AG08396 (cell line): ENCODE data around the gene FSD1.
A peak's percentile ranks its signal among the peaks of the same experiment; 100 is the strongest.
"Not testable (repeated sequence)": the region's sequence is repeated elsewhere in the genome, so short reads cannot be mapped to it uniquely, and the experiment has no call there.

Experiments used
- DNase-seq: peaks from one replicate; pipeline ENCODE4 v3.0.0; 2012; ENCODE audit warnings: low spot score, mixed read lengths

The FSD1 gene

GRCh38 chr19:4319067-4319718 lies 14.8 kb downstream of the FSD1 start:
- DNase-seq: no peak

- DNase-seq: no peak
Measured at GRCh38 chr19:4320419-4320818, 16.0 kb downstream of the FSD1 start.

DNA sequence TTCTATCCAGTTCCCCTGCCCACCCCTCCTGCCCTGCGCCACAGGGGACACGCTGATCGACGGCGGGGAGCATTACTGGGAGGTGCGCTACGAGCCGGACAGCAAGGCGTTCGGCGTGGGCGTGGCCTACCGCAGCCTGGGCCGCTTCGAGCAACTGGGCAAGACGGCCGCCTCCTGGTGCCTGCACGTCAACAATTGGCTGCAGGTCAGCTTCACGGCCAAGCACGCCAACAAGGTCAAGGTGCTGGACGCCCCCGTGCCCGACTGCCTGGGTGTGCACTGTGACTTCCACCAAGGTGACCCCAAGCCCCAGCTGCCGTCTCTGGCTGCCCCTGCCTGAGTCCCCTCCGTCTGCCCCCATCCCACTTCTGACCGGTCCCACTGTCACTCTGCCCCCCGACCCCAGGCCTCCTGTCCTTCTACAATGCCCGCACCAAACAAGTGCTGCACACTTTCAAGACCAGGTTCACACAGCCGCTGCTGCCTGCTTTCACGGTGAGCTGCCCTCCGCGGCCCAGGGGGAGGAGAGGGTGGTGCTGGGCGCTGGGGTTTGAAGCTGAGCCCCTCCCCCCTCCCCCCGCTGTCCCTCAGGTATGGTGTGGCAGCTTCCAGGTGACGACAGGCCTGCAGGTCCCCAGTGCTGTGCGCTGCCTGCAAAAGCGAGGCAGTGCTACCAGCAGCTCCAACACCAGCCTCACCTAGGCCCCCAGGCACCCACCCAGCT lies 18.7 kb downstream of the FSD1 start:
- DNase-seq: no peak

GRCh38 chr19:4323692-4324091 lies 19.3 kb downstream of the FSD1 start:
- no peak for DNase-seq

DNA sequence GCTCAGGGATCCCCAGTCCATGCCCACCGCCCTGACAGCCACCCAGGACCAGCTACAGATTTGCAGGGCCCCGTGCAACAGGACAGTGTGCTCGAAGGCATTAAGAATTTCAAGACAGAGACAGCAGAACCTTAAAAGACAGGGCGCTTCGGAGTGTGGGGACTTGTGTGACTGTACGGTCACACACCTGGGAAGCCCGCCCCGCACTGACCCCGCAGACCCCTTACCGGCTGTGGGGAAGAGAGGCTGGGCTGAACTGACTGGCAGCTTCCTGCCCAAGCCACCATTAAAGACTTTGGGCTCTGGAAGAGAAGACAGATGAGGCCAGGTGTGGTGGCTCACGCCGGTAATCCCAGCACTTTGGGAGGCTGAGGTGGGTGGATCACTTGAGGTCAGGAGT lies 19.8 kb downstream of the FSD1 start:
- no peak for DNase-seq

- no peak for DNase-seq
Measured at GRCh38 chr19:4326215-4326836, 21.9 kb downstream of the FSD1 start.

DNA sequence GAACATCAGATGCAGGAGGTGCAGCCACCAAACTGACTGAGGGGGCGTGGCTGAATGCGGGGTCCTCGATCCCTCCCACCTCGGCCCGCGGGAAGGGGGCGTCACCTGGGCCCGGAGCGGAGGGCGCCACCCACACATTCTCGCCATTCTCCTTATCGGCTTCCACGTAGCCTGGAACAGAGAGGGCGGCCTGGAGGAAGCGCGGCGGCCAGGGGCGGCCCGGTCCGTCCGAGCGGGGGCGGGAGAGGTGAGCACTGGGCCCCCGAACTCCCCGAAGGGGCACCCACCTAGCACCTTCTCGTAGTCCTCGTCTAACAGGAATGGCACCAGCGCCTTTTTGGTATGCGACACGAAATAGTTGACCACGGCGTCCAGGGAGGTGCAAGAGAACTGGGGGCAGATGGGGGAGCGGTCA lies 22.4 kb downstream of the FSD1 start:
- no peak for DNase-seq

DNA sequence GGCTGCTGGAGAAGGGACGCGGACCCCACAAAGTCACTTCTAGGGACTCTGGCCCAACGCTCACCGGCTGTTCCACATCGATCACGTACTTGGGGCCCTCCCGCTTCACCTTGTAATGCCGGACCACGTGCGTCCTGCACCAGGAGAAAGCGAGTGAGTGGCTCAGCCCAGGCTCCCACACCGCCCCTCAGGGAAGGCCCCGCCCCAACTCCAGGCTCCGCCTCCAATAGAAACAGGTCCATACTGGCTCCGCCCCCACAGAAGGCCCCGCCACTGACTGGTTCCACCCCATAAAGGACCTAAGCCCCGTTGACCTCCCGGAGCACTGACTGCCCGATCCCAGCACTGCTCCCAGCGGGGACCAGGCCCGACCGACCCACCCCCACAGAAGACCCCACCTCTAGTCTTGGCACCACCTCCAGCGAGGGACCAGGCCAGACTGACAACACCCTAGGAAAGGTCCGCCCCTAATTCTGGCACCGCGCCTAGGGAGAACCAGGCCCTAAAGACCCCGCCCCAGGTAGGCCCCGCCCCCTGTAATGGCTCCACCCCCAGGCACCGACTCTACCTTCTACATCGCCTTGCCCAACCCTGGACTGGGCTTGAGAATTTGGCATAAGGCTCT lies 23.0 kb downstream of the FSD1 start:
- DNase-seq: peak; percentile 69

GRCh38 chr19:4327877-4328242 lies 23.5 kb downstream of the FSD1 start:
- no peak for DNase-seq

- peak; percentile 98 for DNase-seq
Measured at GRCh38 chr19:4328243-4328990, 24.0 kb downstream of the FSD1 start.

DNA sequence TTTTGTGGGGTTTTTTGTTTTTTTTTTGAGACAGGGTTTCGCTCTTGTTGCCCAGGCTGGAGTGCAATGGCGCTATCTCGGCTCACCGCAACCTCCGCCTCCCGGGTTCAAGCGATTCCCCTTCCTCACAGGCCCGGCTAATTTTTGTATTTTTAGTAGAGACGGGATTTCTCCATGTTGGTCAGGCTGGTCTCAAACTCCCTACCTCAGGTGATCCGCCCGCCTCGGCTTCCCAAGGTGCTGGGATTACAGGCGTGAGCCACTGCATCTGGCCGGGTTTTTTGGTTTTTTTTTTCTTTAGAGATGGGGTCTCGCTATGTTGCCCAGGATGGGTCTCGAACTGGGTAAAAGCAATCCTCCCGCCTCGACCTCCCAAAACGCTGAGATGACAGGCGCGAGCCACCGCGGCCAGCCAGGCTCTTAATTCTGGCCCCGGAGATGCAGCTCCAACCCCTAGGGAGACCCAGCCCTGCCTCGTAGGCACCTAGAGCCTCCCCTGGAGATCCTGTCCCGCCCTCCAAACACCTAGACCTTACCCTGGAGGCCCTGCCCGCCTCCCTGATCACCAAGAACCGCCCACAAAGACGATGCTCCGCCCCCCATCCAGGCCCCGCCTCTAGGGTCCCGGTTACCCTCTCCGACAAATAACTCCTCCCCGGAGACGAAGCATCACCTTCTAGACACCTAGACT lies 24.7 kb downstream of the FSD1 start:
- DNase-seq: not testable (repeated sequence)

DNA sequence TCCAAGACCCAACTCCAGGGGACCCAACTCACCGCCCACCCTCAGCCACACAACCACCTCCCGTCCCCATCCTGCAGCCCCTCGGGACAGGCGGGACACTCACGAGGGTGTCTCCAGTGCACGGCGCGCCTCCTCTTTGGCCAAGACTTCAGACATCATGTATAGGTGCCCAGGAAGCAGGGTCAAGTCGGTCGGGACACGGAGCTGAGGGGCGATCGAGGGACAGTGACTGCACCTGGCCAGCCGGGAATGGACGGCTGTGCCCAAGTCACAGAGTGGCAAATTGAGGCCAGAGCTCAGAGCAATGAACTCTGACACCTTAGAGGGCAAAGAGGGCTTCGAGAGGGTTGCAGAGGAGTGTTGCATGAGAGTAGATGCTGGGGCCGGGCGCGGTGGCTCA lies 25.5 kb downstream of the FSD1 start:
- DNase-seq: no peak

- no peak for DNase-seq
Measured at GRCh38 chr19:4334929-4335570, 30.7 kb downstream of the FSD1 start.

DNA sequence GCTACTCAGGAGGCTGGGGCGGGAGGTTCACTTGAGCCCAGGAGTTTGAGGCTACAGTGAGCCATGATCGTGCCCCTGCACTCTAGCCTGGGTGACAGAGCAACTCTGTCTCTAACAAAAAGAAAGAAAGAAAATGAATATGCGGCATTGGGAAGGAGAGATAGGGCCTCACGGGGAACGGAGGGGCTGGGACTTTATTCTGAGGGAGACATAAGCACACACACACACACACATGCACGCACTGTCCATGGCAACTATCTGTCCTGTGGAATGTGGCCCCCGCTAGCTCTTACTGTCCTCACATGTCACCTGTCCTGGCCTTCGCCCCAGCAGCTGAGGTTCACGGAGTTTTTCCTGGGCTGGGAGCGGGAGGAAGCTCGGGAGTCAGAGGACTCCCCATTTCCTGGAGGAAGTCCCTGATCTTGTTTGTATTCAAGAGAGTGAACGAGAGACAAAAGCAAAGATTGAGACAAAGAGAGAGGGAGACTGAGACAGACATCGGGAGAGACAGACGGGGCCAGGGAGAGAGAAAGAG lies 33.6 kb downstream of the FSD1 start:
- peak; percentile 7 for DNase-seq

DNA sequence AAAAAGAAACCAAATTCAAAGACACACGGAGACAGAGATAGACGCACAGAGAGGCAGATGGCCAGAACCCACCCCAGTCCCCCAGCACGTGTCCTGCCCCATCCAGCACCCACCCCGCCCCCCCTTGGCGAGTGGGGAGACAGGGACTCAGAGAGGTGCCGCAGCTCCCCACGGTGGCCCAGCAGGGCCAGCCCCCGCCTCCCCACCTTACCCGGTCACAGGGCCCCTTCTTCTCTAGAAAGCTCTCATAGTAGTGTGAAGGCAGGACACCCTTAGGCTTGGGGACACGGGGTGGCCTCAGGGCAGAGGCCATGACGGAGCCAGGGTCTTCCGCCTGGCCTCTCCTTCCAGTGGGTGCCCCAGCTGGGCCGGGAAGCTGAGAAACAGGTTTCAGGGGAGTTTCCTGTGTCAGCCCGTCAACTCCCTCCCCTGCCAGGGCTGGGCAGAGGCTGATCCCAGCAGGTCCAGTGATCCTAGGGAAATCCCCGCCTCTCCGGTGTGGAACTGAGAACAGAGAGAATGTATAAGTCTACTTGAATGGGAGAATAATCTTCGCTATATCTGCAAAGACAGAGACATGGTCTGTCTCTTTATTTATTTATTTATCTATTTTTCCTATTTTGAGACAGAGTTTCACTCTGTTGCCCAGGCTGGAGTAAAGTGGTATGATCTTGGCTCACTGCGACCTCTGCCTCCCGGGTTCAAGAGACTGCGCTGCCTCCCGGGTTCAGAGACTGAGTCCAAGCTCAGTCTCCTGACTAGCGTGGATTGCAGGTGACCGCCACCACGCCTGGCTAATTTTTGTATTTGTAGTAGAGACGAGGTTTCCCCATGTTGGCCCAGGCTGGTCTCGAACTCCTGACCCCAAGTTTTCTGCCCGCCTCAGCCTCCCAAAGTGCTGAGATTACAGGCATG lies 34.3 kb downstream of the FSD1 start, which contains the start of gene STAP2:
STAP2 (minus strand) TSS at position 387 of the 915 bp plus-strand sequence; CDS start at position 313, 74 bp downstream.
- peak; percentile 8 for DNase-seq

DNA sequence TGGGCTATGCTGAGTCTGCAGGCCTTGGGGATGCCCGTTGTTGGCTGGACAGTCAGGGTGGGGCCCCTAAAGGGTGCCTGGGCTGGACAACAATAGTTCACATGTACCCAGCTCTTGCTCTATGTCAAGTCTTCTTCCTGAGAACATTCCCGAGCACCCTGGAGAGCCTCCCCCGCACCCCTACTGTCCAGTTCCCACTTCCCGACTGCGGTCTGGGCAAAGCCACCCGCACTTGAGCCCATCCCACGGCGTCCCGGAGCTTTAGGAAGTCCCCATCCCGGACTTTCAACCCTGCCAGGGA lies 37.9 kb downstream of the FSD1 start:
- DNase-seq: no peak

DNA sequence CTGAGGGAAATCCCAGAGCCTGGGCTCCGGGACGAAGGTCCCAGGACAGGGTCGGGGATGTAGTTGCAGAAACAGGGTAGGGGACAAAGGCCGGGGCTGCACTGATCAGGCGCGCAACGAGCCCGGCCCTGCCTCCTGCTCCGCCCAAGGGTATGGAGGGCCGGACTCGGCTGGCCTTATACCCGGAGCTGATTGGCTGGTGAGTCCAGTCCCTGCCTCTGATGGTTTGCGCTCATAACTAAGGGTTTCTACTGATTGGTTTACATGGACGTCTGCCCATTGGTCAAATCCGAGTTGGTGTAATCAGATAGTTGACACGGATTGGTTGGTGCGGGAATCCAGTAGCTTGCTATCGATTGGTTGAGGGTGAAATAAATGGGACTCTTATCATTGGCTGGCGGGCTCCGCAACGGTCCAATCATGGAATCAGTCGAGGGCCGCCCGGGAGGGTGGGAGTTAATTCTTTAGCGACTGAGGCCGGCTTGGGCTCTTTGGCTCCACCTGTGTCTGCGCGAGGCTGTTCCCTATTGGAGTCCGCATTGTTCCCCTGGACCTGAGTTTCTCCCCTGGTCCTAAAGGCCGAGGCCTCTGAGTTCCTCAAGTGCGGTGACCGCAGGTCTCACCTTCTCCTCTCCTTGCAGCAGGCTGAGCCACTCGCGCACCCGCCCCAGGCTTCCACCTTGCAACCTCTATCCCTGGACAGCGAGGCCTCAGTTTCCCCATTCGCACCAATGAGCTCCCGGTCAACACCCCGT lies 38.4 kb downstream of the FSD1 start:
- peak; percentile 98 for DNase-seq

GRCh38 chr19:4343370-4344307 lies 39.2 kb downstream of the FSD1 start, which contains the start of gene MPND:
Gene MPND (plus strand): TSS chr19:4343562. CDS start chr19:4343594, 32 bp downstream.
- DNase-seq: peak; percentile 90
